Subcutaneous adipose tissue (tissue), 4 donors: ENCODE results near the gene SEC24B. TPM values are rescaled to one million over a fixed set of nuclear protein-coding genes. Genes with fewer than 3 reads are reported as not detected.

ENCODE experiments used
- CTCF ChIP-seq: fragments of 450-650 bp; IDR thresholded peaks from one replicate; pipeline ENCODE4 v1.5.1; 2016; ENCODE audit warnings: low read depth, mild to moderate bottlenecking, control low read depth, antibody characterized with exemption, moderate library complexity
- total RNA-seq, 4 donors: library from RNA; depleted of rRNA; stranded (reverse); fragments of >200 nt; gene quantifications; one replicate each; pipeline ENCODE4 v1.1.0, GENCODE V29; 2016

Gene SEC24B
- total RNA-seq, 4 donors from 2014 or later: 36.9 to 50.9 (median 44.0) TPM

- TF ChIP-seq CTCF: no peak
Observed at GRCh38 chr4:109506890-109507289, 73.3 kb downstream of the SEC24B start.

GRCh38 chr4:109510687-109511086 lies 77.1 kb downstream of the SEC24B start:
- no peak for TF ChIP-seq CTCF

GRCh38 chr4:109511414-109511813 lies 77.8 kb downstream of the SEC24B start:
- TF ChIP-seq CTCF: no peak

GRCh38 chr4:109532182-109532581 lies 98.6 kb downstream of the SEC24B start:
- no peak for TF ChIP-seq CTCF

- no peak for TF ChIP-seq CTCF
Observed at GRCh38 chr4:109545401-109545800, 111.8 kb downstream of the SEC24B start.

- no peak for TF ChIP-seq CTCF
Observed at GRCh38 chr4:109547394-109547793, 113.8 kb downstream of the SEC24B start.

- no peak for TF ChIP-seq CTCF
Observed at GRCh38 chr4:109548655-109549054, 115.0 kb downstream of the SEC24B start.
